GM19193 (cell line): Measurements from ENCODE around the gene HSD17B12.
A peak's percentile ranks its signal among the peaks of the same experiment; 100 is the strongest.

ENCODE experiments used
- POLR2A ChIP-seq: IDR thresholded peaks from 4 replicates; pipeline ENCODE4 v1.6.1; 2011; ENCODE audit not compliant: insufficient read depth, insufficient read length; ENCODE audit errors: extremely low read depth

The HSD17B12 gene

GRCh38 chr11:43866969-43867368 lies 186.4 kb downstream of the HSD17B12 start:
- no peak for TF ChIP-seq POLR2A

DNA sequence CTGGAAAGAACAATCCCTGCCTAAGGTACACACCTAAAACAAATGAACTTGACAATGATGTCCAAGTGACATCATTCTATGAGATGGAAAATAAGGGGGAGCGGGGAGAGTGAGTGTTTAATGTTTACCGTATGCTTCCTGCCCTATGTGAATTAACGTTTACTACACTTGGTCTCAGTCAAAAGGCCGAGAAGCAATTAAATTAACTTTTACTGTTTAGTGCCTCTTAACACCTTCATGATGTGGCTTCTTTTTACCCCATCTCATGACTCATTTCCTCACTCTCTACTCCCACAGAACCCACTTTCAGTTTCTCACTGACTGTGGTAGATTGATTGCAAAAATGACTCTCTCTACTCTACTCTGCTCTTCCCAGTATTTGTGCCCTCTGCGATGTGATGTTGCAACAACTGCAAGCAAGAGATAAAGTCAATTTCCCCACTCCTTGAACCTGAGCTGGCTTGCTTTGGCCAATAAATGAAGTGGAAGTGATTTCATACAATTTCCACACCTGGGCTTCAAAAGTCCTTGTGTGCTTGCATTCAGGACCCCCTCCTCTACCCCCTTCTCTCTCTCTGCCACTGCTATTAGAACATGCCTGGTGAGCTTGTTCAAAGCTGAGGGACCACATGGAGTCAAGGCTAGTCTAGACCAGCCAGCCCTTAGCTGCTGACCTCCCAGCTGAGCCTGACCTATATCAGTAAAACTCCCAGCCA lies 188.5 kb downstream of the HSD17B12 start:
- TF ChIP-seq POLR2A: no peak

DNA sequence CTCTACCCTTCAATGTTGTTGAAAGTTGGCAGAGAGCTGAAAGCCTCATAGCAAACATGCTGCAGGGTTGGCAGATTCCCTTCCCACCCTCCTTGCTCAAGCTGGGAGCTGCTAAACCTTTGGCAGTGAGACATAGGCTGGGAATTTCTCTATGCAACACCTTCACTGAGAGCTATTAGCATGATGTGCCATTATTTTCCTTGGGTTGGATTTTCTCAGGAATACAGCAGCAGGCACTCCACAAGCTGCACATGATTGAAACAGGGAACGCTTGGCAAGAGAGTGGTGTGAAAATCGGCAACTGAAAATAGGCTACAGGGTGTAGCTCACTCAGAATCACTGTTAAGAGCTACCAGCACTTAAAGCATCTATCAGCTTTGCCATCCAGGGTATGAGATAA lies 190.5 kb downstream of the HSD17B12 start:
- no peak for TF ChIP-seq POLR2A

DNA sequence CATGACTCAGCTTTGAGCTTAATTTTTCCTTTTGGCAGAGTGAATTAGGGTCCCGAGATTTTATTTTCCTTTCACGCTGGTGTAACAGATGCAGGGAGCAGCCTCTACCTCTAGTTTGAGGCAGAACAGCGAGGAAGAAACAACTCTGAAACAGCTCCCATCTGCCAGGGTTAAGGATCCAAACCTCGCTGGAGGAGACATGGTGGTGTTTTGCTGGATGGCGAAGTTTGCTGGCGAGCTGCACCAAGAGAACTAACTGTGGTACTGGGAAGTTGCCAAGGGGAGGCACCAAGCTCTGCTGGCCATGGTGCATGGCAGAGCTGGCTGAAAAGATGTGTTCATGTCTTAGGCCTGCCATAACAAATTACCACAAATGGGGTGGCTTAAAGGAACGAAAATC lies 192.5 kb downstream of the HSD17B12 start:
- TF ChIP-seq POLR2A: no peak

GRCh38 chr11:43874078-43874477 lies 193.5 kb downstream of the HSD17B12 start:
- no peak for TF ChIP-seq POLR2A

GRCh38 chr11:43874738-43875137 lies 194.2 kb downstream of the HSD17B12 start:
- TF ChIP-seq POLR2A: no peak

- TF ChIP-seq POLR2A: no peak
Measured at GRCh38 chr11:43879789-43880639, 199.5 kb downstream of the HSD17B12 start.

DNA sequence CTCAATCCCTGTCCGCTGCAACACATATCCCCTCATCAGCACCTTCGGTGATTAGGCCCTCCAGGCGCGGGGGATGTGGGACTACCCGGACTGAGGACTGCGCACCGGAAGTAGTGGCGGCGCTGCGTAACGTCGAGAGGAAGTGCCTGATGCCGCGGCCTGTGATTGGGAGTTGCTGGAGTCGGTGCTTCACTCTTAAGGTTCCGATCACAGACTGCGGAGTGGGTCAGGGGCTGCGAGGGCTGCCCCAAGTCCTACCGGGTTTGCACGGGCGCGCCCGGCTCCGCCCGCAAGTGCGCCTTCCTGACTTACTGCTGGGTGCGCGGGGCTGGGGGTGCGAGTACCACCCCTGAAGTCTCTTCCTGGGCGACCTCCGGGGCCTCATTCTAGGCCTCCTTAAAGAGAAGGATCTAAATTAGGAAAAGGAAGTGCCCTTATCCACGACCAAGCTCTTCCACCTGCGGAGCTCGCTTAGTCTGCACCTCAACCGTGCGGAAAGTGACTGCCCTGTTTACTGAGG lies 200.2 kb downstream of the HSD17B12 start, which contains the start of gene ALKBH3:
Gene ALKBH3 (plus strand): TSS at position 192 of the 520 bp plus-strand sequence. CDS start 1,822 bp downstream, outside the sequence.
- peak; percentile 78 for TF ChIP-seq POLR2A

DNA sequence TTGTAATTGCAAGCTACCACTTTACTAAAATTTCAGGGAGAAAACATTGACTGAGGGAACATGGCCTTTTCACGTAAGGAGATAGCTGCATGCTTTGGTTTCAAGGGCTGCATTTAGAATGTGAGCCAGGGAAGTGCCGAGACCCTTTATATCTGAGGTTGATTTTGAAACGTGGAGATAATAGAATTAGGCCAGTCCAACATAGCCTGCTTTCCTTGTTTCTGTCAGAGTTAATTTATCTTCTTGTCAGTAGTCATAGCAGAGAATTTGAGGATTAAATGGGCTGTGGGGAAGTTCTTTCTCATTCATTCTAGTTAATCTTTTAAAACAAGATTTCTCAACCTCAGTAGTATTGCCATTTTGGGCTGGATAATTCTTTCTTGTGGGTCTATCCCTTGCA lies 212.3 kb downstream of the HSD17B12 start:
- no peak for TF ChIP-seq POLR2A

DNA sequence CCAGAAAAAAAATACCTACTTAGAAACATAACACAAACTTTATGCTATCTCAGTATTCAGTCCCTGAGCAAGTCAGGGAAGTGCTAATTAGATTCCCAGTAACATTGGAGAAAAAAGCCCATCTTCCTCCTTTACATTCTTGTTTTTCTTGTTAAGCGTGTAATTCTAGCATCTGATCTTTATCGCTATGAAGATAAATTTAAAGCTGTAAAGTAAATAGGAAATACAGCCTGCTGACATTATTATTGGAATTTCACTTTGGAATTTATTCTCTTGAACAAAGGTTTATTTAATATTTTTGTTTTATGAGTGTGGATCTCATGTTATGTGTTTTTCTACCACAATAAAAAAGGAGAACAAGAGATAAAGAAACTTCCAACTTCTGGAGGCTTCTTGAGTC lies 214.0 kb downstream of the HSD17B12 start:
- no peak for TF ChIP-seq POLR2A

- no peak for TF ChIP-seq POLR2A
Measured at GRCh38 chr11:43895601-43896000, 215.1 kb downstream of the HSD17B12 start.

GRCh38 chr11:43898574-43898973 lies 218.0 kb downstream of the HSD17B12 start:
- TF ChIP-seq POLR2A: no peak

DNA sequence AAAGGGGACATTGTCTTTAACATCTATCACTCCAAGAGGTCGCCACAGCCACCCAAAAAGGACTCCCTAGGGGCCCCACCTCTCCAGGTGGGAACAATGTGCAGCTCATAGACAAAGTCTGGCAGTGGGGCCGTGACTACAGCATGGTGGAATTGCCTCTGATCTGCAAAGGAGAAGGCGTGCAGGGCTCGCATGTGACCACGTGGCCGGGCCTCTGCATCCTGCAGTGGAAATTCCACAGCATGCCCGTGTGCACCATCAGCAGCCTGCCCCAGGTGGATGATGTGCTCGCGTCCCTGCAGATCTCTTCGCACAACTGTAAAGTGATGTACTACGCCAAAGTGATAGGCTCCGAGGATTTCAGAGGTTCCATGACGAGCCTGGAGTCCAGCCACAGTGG lies 218.6 kb downstream of the HSD17B12 start:
- TF ChIP-seq POLR2A: no peak

GRCh38 chr11:43901551-43901950 lies 221.0 kb downstream of the HSD17B12 start:
- no peak for TF ChIP-seq POLR2A

DNA sequence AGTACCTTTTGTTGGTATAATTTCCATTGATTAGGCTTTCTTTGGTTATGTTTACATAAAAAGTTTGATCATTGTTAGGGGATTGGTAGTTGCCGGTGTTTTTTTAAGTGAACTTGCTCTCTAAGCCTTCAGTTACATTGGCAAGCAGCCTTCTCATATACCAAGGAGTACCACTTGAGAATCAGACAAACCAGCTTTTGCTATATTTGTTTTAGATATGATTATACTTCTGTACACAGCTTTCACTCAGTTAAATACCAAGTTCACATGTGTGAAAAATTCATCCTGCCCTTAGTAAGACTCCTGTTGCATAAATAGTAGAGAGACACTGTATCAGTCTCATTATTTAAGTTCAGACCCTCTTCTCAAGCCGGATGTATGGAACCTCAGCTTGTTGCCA lies 222.5 kb downstream of the HSD17B12 start:
- no peak for TF ChIP-seq POLR2A

DNA sequence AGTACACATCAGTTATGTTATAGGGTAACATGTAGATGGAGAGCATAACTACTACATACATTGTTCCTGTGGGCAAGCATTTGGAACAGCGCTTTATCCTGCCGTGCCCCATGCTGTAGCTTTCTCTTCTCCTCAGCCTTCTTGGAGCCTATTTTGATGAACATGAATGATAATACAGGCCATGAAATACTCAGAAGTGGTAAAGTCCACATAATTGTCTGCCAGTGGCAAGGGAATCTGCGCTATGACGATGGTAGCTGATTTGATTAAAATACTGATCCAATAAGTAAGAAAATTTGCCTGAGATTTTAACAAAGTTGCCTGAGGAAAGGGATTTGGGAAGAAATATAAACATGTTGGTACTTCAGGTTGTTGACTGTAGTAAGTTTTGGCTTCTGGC lies 223.4 kb downstream of the HSD17B12 start:
- TF ChIP-seq POLR2A: no peak
